ENCODE results near the gene KIAA0753.

GRCh38 chr17:6544011-6544370 is 96.5 kb downstream of the KIAA0753 start:
- TF ChIP-seq, protein P1, sequence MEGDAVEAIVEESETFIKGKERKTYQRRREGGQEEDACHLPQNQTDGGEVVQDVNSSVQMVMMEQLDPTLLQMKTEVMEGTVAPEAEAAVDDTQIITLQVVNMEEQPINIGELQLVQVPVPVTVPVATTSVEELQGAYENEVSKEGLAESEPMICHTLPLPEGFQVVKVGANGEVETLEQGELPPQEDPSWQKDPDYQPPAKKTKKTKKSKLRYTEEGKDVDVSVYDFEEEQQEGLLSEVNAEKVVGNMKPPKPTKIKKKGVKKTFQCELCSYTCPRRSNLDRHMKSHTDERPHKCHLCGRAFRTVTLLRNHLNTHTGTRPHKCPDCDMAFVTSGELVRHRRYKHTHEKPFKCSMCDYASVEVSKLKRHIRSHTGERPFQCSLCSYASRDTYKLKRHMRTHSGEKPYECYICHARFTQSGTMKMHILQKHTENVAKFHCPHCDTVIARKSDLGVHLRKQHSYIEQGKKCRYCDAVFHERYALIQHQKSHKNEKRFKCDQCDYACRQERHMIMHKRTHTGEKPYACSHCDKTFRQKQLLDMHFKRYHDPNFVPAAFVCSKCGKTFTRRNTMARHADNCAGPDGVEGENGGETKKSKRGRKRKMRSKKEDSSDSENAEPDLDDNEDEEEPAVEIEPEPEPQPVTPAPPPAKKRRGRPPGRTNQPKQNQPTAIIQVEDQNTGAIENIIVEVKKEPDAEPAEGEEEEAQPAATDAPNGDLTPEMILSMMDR (IDR thresholded peaks at IDR 0.05): no peak
- no peak for TF ChIP-seq POLR2A (IDR thresholded peaks at IDR 0.05)
